OCI-LY1 (cell line): Measurements from ENCODE around the gene DOCK3.

Source experiments
- CTCF ChIP-seq: fragments of 200-600 bp; sonication (generic), shearing (Covaris generic); IDR thresholded peaks from 2 replicates; pipeline ENCODE4 v1.5.1; 2017; ENCODE audit warnings: mild to moderate bottlenecking, antibody characterized with exemption, low read length, moderate library complexity, mixed read lengths
- EZH2 ChIP-seq: fragments of 200-600 bp; sonication (generic), shearing (Covaris generic); IDR thresholded peaks from 2 replicates; pipeline ENCODE4 v1.8.0; 2017; ENCODE audit warnings: borderline replicate concordance, mixed run types, mild to moderate bottlenecking, antibody characterized with exemption, low read length, moderate library complexity, mixed read lengths

GRCh38 chr3:50698269-50698668 lies 23.5 kb downstream of the DOCK3 start:
- TF ChIP-seq CTCF = no peak
- no peak for TF ChIP-seq EZH2
